Measurements from ENCODE around the gene MLKL.

The MLKL gene

DNA sequence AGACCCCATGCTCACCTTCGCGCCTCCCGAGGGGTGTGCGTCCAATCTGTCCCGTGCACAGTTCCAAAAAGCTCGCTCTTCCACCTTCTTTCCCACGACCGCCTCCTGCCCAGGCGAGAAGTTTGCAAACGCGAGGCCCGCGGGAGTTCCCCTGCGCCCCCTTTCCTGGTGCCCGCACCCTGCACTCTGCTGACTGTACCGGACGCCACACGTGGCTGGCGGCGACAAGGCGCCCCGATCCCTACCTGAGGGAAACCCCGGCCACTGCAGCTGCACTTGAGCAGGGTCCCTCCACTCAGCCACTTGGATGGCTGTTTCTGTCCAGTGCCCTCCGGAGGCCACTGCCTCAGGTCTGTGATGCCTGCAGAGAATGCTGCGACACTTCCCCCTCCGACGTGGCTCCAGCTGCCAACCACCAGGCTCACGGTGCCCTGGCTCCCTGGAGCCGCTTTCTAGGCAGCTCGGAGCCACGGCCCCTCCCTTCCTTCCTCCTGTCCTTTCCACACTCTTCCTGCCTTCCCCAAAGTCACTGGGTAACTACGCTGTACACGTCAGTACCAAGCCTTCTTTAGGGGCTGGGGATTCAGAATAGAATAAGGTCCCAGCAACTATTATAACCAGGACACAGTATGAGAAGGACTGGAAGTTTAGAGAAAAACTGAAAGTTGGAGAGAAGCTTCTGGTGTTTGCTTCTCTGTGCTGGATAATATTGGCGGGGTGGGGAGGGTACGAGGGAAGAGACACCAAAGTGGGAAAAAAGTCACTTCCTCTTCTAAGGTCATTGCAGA, at the start of gene MLKL:
Gene MLKL (minus strand): TSS at position 425 of the 788 bp plus-strand sequence. CDS start 5,105 bp downstream, outside the sequence.
- peak; percentile 13 to 39 (median 26) for DNase-seq

DNA sequence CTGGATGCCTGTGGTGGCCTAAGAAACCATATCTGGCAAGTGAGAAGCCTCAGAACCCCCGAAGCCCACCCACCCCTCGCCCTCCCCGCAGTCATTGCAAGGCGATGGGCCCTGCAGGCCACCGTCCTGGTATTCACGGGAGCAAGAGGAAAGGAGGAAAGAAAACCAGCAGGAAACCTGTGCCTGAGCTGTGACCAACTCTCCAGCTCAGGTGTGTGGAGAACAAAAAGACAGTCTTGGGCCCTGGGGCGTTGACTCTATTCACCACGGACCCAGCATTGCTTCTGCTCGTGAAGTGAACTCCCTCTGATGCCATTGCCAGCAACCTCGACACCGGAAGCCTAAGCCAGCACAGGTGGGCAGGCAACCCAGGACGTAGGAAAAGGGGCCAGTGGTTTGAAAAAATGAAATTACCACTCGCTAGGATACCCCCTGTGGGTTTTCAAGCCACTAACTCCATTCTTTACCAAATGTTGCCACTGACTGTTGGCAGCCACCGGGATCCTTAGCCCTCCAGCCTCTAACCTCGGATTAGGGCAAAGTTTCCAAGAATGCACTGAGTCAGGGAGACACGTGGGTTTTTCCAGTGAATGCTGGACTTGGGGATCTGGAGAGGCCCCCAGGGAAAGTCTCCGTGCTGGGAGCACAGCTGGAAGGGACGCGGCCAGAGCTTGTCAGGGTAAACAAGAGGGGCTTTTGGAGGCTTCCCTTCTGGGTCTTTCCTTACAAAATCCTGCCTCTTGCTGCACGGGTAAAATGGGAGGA, 48.8 kb upstream of the MLKL start:
- no peak for DNase-seq

DNA sequence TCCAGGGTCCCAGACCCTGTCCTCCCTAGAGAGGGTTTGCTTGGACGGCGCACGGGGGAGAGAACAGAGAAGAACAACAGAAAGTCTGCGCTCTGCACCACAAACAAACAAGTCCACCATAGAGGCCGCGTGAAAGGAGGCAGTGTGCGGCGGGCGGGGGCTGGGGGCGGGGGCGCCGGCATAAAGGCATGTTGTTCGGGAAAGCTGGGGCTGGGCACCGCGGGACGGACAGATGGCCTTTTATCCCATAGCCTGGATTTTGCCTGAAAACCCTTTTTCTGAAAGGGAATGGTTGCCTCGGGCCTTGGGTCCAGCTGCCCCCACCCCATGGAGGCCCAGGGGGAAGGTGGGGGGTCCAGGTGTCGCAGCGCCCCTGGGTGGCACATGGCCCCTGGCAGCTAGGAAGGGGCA, 48.0 kb upstream of the MLKL start:
- DNase-seq: no peak

DNA sequence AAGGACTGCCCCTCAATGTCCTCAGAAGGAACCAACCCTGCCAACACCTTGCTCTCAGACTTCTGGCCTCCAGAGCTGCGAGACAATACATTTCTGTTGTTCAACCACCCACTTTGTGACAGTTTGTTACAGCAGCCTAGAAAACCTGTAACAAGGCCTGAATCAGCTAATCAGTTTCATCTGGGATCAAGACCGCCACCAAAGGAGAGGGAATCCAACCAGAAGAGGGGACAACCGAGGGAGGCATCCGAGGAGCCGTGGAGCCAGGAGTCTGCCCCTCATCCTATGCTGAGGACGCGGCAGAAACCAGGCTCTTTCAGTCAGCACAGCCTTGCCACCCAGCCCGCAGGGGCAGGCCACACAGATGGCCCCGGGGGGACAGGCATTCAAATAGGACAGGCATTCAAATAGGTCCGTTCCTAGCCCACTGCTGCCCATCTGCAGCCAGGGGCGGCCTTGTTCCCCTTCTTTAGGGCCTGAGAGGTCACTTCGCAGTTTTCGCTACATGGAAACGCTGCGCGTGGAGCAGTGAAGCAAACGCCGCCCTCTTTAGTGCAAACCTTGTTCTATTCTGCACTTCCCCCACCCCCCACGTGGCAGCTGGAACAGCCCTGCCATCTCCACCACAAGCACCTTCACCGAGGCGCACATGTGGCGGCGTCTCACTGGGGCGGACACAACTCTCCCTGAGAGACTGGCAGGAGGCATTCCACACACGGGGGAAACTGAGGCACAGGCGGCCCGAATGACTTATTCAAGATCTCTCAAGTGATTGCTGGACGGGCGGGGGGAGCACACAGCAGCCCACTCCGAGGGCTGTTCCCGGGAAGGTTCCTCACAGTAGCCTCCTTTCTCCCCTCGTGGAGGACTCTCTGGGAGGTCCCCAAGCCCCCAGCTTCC, 47.3 kb upstream of the MLKL start:
- no peak for DNase-seq

DNA sequence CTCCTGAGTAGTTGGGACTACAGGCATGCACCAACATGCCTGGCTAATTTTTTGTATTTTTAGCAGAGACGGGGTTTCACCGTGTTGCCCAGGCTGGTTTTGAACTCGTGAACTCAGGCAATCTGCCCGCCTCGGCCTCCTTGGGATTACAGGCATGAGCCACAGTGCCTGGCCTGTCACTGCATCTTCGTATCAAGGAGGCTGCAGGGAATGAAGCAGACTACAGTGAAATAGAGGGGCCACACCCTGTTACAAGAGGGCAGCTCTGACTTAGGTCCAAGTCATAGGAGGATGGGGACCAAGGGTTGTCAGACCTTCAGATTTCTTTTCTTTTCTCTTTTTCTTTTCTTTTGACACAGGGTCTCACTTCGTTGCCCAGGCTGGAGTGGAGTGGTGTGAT, 45.3 kb upstream of the MLKL start:
- DNase-seq: no peak

DNA sequence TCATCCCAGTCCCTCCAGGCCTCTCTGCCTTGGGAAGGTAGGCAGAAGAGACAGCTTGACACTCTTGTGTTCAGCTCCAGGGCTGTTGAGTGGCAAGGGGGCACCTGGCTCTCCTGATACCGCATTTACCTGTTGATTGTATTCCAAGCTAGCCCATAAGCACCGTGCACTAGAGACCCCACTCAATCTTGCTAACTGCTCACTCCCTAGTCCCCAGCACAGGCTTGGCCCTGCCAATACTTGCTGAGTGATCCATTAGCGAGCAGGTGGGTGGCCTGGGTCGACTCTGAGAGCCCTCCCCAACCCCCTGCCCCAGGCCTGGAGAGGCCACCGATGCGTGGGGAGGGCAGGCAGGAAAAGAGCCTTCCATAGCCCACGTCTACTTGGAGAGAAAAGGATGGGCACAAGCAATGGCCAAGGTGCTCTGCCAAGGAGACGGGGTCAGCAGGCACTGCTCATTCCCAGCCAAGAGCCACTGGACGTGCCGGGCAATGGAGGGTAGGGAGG, 44.5 kb upstream of the MLKL start:
- DNase-seq: no peak

DNA sequence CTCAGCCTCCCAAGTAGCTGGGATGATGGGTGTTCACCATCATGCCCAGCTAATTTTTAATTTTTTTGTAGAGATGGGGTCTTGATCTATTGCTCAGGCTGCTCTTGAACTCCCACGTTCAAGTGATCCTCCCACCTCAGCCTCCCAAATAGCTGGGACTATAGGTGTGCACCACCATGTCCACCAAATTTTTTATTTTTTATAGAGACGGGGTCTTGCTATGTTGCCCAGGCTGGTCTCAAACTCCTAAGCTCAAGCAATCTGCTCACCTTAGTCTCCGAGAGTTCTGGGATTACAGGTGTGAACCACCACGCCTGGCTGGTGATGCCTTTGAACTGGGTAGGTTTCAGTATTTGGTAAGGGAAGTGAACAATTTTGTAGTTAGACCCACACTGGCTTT, 43.9 kb upstream of the MLKL start:
- no peak for DNase-seq

DNA sequence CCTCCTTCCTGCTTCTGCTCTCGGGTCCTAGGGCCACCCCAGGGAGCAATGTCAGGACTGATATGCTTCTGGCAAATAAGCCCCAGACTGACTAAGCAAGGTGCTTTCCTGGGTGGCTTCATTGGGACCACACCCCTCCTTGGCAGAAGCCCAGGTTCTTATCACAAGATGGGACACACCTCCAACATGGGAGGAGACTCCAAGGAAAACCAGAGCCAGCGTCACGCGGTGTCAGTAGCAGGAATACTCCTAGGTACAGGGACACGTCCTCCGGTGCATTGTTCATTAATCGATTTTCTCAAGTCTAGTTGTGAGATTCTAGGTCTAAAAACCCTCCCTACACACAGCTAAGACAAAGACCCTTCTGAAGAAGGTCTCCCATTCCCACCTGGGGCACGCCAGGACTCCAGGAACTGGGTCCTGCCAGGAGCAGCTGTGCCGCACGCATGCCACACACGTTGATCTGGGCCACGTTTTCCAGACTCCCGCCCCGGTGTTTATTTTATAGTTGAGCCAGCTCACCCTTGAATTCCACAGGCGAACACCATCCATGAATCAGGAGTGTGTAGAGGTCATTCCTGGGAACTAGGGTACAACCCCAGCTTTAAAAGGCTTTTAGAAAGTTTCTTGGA, 43.1 kb upstream of the MLKL start:
- DNase-seq: no peak

DNA sequence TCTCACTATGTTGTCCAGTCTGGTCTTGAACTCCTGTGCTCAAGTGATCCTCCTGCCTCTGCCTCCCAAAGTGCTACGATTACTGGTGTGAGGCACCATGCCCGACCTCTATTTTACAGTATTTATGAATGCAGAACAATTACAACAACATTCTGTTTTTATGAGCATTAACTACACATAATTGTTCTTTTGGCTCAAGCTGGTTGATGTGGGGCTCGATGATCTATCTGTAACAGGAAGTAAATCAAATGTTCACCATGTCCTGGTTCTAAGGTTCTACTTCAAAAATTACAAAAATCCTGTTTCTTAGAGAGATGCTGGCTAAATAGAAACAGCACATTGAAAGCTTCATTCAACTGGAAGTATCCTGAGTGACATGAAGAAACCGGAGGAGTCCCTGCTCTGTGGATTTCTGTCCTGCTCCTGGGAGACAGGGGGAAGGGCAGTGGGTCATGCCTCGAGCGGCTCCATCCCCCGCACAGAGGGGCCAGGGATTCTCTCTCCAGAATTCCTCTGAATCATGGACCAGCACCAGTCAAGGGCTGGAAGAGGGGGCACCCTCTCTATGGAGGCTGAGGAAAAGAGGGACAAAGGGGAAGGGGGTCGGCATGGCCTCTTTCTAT, 42.5 kb upstream of the MLKL start:
- DNase-seq: no peak

DNA sequence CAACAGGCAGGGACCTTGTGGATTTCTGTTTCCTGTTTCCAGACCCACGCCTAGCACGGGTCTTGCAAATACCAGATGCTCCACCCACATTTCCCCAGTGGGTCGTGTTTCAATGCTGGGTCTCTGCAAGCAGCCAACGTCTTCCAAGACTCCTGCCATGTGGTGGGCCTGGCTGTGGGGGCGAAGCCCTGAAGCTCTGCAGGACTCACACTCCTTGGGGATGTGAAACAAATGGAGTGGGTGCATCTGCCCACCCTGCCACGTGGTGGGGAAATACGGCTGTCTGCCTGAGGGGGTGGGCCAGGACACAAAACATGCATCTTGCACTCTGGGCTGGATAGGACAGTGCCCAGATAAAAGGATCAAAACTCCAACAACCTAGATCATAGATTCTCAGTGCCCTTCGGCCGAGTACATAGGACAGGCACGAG, 41.4 kb upstream of the MLKL start:
- no peak for DNase-seq

DNA sequence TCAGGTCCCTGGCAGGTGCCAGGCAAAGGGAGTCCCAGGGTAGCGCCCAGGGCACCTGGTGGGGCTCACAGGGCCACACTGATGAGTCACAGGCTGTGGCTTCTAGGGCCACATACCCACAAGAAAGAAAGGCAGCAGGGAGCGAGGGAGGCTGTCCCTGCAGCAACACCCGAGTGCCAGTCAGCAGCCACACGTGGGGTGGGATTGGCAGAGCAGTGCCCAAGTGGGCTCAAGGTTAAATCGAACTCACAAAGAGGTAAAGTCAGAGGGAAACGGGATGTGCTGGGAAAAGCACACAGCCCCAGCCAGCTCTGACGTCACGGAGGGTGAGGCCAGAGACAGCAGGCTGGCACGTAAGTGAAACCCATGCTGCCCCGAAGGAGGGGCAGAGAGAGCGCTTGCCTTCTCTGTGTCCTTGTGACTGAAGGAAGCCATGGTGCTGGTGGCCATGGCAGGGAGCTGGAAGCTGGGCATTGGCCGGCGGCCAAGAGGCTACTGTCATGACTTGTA, 40.2 kb upstream of the MLKL start:
- no peak for DNase-seq

DNA sequence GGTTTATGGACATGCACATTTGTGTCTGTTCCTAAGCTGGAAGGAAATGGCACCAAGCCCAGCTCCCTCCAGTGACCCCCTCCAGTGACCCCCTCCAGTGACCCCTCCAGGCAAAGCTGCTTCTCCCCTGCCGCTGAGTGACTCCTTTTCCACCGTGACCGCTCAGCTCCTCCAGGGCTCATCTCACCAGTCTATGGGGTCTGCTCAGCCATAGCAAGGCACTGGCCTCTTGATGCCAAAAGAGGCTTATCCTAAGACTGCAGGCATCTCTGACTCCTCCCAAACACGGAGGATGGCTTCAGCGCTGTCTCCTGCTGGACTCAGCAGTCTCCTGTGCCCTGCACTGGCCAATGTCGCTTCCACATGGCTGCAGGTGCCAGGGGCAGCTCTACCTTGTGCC, 38.6 kb upstream of the MLKL start:
- no peak for DNase-seq

DNA sequence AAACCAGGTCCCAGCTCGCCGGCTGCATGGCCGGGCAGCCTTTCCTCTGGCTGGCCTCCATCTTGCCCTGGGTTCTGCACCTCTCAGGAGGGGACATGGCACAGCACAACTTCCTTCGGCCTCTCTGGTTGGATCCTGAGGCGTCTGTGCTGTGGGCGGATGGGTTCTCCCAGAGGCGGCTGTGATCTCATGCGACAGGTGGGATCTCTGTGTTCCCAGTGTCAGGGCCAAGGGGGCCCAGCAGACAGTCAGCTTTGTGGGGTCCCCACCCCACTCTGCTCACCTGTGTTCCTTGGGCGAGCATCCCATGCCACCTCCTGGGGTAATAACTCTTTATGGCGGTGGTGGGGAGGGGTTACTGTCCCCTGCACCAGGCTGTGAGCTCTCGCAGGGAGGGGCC, 38.2 kb upstream of the MLKL start:
- DNase-seq: no peak

DNA sequence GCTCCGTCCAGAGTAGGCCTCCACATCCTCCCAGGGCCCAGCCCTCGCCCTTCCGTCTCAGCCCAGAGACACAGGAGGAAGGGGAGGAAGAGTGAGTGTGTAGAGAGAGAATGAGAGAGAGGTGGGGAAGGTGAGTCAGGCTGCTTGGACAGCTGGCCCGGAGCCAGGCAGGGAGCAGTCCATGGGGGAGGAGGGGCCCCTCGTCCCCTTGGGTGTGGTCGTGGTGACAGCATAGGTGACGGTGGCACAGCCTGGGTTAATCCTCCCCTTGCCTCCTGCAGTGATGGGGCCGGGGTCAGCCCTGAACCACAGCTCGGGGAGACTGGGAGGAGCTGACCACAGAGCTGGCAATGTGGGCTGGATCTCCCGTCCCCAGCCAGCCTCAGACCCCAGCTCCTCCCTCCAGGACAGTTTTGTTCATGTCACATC, 37.5 kb upstream of the MLKL start:
- DNase-seq: no peak

DNA sequence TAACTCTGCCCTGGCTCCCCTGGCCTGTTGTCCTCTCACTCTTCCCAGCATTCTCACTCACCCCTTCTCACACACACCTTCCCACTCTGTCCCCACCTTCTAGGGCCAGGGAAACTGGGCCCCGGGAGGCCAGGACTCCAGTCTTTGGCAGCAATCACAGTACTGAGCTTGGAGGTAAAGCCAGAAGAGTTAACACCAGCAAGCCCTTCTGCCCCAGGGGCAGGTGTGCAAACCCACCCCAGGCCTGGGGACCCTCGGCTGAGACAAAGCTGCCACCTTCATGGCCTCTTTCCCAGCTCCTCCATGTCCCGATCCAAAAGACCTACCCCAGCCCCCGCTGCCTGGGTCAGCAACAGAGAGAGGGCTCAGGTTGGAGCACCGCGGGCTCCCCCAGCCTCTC, 36.9 kb upstream of the MLKL start:
- DNase-seq: no peak

DNA sequence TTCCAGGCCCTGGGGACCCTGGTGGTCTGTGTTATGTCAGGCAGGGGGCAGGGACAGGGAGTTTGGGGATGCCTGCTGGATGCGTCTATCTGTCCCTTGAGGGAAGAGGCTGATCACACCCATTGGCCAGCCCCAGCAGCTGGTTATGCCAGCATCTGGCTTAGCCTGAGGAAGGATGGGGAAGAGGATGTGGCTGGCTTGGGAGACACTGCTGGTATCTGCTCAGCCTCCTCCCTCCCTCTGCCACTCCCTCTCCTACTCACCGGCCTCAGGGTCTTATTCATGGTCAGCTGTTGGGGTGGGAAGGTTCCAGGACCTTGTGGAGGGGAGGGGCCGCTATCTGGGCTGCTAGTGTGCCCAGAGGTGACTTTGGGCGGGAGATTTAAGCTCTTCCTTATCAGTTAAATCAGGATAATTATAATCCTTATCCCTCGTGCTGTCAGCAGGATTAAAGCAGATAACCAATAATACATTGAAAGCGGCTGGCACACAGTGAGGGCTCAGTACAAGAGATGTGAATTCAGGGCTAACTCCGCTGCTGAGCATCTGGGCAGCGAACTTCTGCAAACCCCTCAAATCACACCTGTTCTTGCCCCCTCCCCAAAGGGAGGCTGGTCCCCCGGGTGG, 36.0 kb upstream of the MLKL start:
- DNase-seq: no peak

DNA sequence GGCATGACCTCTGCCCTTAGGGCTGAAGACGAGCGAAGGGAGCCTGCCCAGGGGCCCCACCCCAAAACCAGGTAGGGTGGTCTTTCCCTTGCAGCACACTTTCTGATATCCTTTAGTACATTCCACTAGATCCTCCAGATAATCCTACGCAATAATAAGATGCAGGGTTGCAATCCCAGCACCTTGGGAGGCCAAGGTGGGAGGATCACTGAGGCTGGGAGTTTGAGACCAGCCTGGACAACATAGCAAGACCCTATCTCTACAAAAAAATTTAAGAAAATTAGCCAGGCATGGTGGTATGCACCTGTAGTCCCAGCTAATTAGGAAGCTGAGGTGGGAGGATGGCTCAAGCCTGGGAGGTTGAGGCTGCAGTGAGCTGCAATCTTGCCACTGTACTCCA, 34.9 kb upstream of the MLKL start:
- DNase-seq: no peak

DNA sequence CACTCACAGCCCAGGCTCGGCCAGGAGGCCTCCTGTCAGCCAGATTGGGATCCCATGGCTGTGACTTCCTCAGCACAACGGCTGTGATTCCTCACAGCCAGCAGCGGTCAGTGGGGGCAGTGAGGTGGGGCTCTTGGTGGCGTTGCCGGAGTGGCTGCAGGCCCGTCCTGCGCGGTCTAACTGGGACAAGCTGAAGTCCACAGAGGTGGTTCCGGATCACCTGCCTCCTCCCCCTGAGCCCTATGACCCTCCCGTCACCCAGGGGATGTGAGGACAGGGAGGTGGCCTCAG, 34.4 kb upstream of the MLKL start:
- DNase-seq: no peak

DNA sequence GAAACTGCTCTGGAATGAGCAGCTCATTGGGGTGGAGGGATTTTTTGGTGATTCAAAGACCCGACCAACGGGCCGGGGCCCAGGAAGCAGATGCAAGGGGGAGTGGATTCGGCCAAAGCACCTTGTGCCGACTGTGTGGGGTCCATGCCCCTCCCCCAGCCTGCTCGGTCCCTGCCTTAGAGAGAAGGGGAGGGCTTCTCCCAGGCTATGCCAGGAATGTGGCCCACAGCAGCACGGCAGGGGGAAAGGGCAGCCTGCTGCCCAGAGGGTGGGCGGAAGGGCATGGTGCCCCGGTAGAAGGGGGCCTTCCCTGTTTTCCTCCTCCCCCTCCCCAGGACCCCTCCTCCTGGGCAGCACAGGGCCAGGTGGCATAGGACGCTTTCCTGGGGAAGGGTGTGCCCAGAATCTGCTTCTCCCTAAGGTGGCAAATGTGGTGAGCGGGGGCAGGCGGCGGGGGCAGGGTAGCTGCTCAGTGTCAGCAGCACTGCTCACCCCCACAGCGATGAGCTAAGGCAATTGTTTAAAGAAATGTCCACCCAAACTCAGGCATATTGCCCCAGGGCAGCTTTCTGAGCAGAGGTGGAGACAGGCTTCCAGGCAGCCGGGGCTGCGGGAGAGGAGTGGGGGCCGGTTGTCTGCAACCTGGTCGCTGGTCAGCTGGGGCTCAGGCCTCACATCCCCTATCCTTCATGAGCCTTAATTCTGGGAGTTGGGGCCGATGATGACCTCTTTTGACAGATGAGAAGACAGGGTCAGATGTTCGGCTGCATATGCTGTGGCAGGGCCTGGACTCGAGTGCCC, 33.9 kb upstream of the MLKL start:
- DNase-seq: no peak

DNA sequence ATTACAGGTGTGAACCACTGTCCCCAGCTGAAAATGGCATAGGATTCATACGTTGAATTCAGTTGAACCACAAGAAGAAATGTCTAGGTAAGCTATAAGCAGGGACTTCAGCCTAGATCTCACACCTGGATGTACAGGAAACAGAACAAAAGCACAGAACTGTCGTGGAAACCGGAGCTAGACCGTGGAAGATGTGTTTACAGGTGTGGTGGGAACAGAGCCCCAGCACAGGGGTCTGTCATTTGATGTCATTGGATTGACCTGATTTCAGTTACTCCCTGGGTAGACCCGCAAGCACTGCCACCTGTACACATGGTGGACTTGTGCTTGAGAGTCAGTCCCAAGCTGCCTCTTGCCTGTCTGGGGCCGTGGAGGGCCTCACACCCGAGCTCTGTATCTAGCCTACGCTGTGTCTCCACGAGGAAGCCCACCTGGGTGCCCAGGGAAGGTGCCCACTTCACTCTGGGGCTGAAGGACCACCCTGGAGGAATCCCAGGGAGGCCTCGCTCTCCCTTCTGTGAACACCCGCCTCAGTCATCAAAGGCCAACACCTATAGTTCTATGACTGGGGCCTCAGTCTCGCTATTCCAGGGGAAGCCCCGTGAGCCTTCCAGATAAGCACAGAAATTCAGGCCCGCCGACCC, 32.2 kb upstream of the MLKL start:
- DNase-seq: no peak

All from activated CD4-positive, CD25-positive, alpha-beta regulatory T cell (primary cell).